Measurements from ENCODE around the gene AK4. TPM values are rescaled to one million over a fixed set of nuclear protein-coding genes. Genes with fewer than 3 reads are reported as not detected.

AK4 gene
- total RNA-seq, 1 donor from 2014 or later = 133 TPM

- Histone ChIP-seq H3K79me2 (ENCODE audit: insufficient read depth, low read length) (no peaks in the 10 kb centered on the region), H3K27ac (ENCODE audit: low read depth, low read length) (no peak overlapping the region), H3K9me3 (ENCODE audit: insufficient read depth, low read depth, low read length) (no peaks in the 10 kb centered on the region), H3K36me3 (ENCODE audit: insufficient read depth, low read length) (no peaks in the 10 kb centered on the region), H3K27me3 (ENCODE audit: insufficient read depth, low read length) (no peaks in the 10 kb centered on the region), H3K9ac (ENCODE audit: low read length) (no peak overlapping the region), H3K4me2 (ENCODE audit: low read length) (no peak overlapping the region), H4K20me1 (ENCODE audit: insufficient read depth, low read length) (no peaks in the 10 kb centered on the region), H3K4me1 (ENCODE audit: insufficient read depth, low read length) (peaks cover 1% of the 10 kb centered on the region), H3K4me3 (ENCODE audit: insufficient read depth, low read depth, low read length) (no peak overlapping the region), H2AFZ (ENCODE audit: low read depth, low read length) (no peak overlapping the region)
- Mint-ChIP-seq H3K4me3 (ENCODE audit: unreplicated experiment) (no peak overlapping the region), H3K4me1 (ENCODE audit: low read depth, unreplicated experiment) (peaks cover 13% of the 10 kb centered on the region), H3K27ac (ENCODE audit: unreplicated experiment) (no peak overlapping the region), H3K27me3 (ENCODE audit: low read depth, unreplicated experiment) (no peaks in the 10 kb centered on the region), H3K9me3 (ENCODE audit: unreplicated experiment) (peaks cover 3% of the 10 kb centered on the region), H3K36me3 (ENCODE audit: low read depth, unreplicated experiment) (peaks cover 24% of the 10 kb centered on the region)
- TF ChIP-seq CTCF (IDR thresholded peaks at IDR 0.05; ENCODE audit: insufficient read depth, low read depth, low read length) (no peak), EZH2 (IDR thresholded peaks at IDR 0.05; ENCODE audit: insufficient read depth, low read length) (no peak)
- no peak for FAIRE-seq
- peak; percentile 53 for DNase-seq (ENCODE audit: low read depth)
These were observed 41.6 kb downstream of the AK4 start for GRCh38 chr1:65189576-65190115.

- H3K9ac ChIP-seq (ENCODE audit: low read length) = no peak overlapping the region
- H3K27me3 ChIP-seq (ENCODE audit: insufficient read depth, low read length) = no peaks in the 10 kb centered on the region
- Mint-ChIP-seq H3K27ac (ENCODE audit: unreplicated experiment) (peak overlapping the region; percentile 24), H3K36me3 (ENCODE audit: low read depth, unreplicated experiment) (peaks cover 26% of the 10 kb centered on the region), H3K4me1 (ENCODE audit: low read depth, unreplicated experiment) (peaks cover 13% of the 10 kb centered on the region), H3K9me3 (ENCODE audit: unreplicated experiment) (peaks cover 3% of the 10 kb centered on the region), H3K27me3 (ENCODE audit: low read depth, unreplicated experiment) (no peaks in the 10 kb centered on the region), H3K4me3 (ENCODE audit: unreplicated experiment) (no peak overlapping the region)
- no peaks in the 10 kb centered on the region for H4K20me1 ChIP-seq (ENCODE audit: insufficient read depth, low read length)
- no peaks in the 10 kb centered on the region for H3K79me2 ChIP-seq (ENCODE audit: insufficient read depth, low read length)
- no peaks in the 10 kb centered on the region for H3K9me3 ChIP-seq (ENCODE audit: insufficient read depth, low read depth, low read length)
- no peak overlapping the region for H3K27ac ChIP-seq (ENCODE audit: low read depth, low read length)
- peaks cover 6% of the 10 kb centered on the region for H3K4me1 ChIP-seq (ENCODE audit: insufficient read depth, low read length)
- DNase-seq (ENCODE audit: low read depth) (no peak), FAIRE-seq (no peak)
- H3K36me3 ChIP-seq (ENCODE audit: insufficient read depth, low read length) = no peaks in the 10 kb centered on the region
- no peak overlapping the region for H2AFZ ChIP-seq (ENCODE audit: low read depth, low read length)
- H3K4me2 ChIP-seq (ENCODE audit: low read length) = no peak overlapping the region
- H3K4me3 ChIP-seq (ENCODE audit: insufficient read depth, low read depth, low read length) = no peak overlapping the region
- no peak for TF ChIP-seq CTCF (IDR thresholded peaks at IDR 0.05; ENCODE audit: insufficient read depth, low read depth, low read length)
- no peak for TF ChIP-seq EZH2 (IDR thresholded peaks at IDR 0.05; ENCODE audit: insufficient read depth, low read length)
These were observed 42.2 kb downstream of the AK4 start for GRCh38 chr1:65190229-65190628.

- no peak for DNase-seq (ENCODE audit: low read depth)
- Histone ChIP-seq H3K27me3 (ENCODE audit: insufficient read depth, low read length) (no peaks in the 10 kb centered on the region), H3K4me2 (ENCODE audit: low read length) (no peak overlapping the region), H3K4me3 (ENCODE audit: insufficient read depth, low read depth, low read length) (no peak overlapping the region), H3K36me3 (ENCODE audit: insufficient read depth, low read length) (no peaks in the 10 kb centered on the region), H3K9me3 (ENCODE audit: insufficient read depth, low read depth, low read length) (no peaks in the 10 kb centered on the region), H3K27ac (ENCODE audit: low read depth, low read length) (no peak overlapping the region), H3K4me1 (ENCODE audit: insufficient read depth, low read length) (peaks cover 15% of the 10 kb centered on the region), H2AFZ (ENCODE audit: low read depth, low read length) (no peak overlapping the region), H3K9ac (ENCODE audit: low read length) (no peak overlapping the region), H4K20me1 (ENCODE audit: insufficient read depth, low read length) (no peaks in the 10 kb centered on the region), H3K79me2 (ENCODE audit: insufficient read depth, low read length) (no peaks in the 10 kb centered on the region)
- H3K4me1 Mint-ChIP-seq (ENCODE audit: low read depth, unreplicated experiment) = peaks cover 39% of the 10 kb centered on the region
- H3K27ac Mint-ChIP-seq (ENCODE audit: unreplicated experiment) = no peak overlapping the region
- H3K27me3 Mint-ChIP-seq (ENCODE audit: low read depth, unreplicated experiment) = no peaks in the 10 kb centered on the region
- peaks cover 31% of the 10 kb centered on the region for H3K36me3 Mint-ChIP-seq (ENCODE audit: low read depth, unreplicated experiment)
- no peak overlapping the region for H3K4me3 Mint-ChIP-seq (ENCODE audit: unreplicated experiment)
- TF ChIP-seq CTCF (IDR thresholded peaks at IDR 0.05; ENCODE audit: insufficient read depth, low read depth, low read length) (no peak), EZH2 (IDR thresholded peaks at IDR 0.05; ENCODE audit: insufficient read depth, low read length) (no peak)
- FAIRE-seq = no peak
- H3K9me3 Mint-ChIP-seq (ENCODE audit: unreplicated experiment) = peaks cover 3% of the 10 kb centered on the region
These were observed 45.2 kb downstream of the AK4 start for GRCh38 chr1:65193129-65193695.
